Inferior parietal cortex (tissue), 1 donor: ENCODE measurements around the gene ARNT2.

ENCODE experiments used
- DNase-seq: peaks from one replicate; pipeline ENCODE4 v3.0.0-alpha.2; 2016; ENCODE audit errors: extremely low spot score

Gene ARNT2

DNA sequence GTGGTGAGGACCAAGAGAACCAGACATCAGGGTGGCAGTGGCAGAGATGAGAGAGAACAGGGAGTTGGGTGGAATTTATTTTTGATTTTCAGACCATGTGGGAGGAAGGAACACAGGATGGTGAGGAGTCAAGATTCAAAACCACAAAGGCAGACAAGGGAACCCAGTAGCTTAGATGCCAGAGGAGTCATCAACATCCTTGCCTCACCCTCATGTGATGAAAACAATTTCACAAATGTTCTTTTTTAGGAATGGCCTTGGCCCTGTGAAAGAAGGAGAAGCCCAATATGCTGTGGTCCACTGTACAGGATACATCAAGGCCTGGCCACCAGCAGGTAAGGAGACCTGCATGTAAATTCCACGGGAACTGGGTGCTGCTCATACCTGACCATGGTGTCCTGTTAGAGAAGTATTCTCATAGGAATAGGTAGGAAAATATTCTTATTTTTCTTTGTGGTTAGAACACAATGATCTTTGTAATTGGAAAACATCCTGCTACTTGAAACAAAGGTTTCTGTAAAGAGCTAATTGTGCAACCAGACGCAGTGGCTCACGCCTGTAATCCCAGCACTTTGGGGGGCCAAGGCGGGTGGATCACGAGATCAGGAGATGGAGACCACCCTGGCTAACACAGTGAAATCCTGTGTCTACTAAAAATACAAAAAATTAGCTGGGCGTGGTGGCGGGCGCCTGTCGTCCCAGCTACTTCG, 110.0 kb downstream of the ARNT2 start:
- no peak for DNase-seq

DNA sequence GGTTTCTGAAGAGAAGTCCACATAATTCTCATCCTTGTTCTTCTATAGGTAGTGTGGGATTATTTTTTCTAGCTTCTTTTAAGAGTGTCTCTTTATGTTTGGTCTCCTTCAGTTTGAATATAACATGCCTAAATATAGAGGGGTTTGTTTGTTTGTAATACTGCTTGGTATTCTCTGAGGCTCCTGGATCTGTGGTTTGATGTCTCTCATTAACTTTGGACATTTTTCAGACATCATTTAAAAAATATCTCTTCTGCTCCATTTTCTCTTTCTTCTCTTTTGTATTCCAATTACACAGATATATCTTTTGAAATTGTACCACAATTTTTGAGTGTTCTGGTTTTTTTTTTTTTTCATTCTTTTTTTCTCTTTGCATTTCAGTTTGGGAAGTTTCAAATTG, 113.1 kb downstream of the ARNT2 start:
- no peak for DNase-seq

DNA sequence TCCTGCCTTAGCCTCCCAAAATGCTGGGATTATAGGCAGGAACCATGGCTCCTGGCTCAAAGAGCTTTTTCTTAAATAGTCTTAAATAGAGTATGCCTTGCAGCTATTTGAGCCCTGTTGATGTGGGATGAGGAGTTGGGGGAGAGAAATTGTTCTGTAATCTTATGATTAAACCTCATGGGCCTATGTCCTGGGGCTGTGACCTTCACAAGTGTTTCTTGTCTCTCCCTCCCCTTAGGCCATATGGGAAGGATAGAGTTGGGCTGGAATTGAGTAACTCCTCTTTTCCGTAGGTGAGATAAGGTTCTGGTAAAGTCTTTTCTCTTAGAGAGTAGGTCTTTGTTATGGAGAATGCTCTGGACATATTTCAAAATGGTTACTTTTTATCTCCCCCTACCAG, 114.3 kb downstream of the ARNT2 start:
- no peak for DNase-seq

DNA sequence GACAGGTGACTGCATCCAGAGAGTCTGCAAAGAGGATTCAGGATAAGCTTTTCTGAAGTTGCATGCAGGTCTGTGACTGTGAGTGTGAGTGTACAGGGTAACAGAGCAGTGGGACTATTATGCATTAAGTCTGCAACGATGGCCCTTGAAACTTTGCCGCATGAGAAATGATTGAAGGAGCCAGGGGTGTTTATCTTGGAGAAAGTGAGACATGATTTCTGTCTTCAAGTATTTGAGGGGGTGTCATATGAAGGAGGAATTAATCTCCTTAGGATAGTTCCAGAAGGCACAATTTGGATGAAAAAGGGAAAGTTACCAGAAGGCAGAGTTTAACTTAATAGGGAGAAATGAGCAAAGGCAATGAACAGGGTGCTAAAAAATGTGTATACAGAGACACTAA, 119.6 kb downstream of the ARNT2 start:
- DNase-seq = no peak

DNA sequence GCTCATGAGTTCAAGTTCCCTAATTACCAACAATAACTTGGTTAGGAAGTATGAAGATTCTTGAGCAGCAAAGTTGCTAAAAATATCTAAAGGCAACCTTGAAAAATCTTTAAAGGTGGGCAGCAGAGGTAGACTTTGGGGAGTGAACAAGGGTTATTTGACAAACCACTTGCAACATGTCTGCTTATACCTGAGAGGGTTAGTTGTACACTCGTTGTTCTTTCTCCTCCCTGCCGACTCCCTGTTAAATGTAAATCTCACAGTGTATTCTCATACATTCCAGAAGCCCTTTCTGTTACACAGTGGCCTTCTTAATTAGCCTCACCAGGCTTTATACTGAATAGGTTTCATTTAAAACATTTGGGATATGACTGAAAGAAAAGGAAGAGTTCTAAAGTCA, 121.7 kb downstream of the ARNT2 start:
- DNase-seq = no peak

DNA sequence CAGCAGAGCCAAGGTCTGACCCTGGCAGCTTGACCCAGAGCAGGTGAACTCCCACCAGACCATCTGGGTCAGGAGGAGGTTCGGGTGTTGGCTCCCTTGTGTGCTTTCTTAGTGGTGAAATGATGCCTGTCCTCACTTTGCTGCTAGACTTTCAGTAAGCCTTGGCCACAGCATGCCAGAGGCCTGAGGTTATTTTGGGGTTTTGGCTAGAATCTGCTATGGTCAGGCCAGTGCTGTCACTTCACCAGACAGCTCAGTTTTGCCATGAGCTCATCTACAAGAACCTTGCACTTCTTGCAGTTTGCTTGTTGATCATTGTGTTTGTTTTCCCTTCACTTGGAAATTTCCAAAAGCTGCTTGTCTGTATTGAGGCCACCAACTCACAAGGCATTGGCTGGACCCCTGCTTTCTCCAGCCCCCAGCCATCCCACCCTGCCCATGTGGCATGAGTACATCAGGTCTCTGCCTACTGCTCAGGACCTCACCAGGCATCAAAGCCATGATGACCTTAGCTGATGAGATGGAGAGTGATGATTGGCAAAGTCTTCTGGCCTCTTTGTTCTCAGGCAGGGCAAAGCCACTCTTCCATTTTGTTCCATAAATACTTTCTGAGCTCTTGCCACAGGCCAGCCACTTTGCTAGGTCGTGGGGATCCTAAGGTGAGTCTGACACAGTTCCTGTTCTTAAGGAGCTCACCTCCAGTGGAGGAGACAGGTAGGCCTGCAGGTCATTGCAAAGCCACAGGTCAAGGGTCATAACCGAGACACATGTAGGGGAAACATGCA, 122.6 kb downstream of the ARNT2 start:
- no peak for DNase-seq

DNA sequence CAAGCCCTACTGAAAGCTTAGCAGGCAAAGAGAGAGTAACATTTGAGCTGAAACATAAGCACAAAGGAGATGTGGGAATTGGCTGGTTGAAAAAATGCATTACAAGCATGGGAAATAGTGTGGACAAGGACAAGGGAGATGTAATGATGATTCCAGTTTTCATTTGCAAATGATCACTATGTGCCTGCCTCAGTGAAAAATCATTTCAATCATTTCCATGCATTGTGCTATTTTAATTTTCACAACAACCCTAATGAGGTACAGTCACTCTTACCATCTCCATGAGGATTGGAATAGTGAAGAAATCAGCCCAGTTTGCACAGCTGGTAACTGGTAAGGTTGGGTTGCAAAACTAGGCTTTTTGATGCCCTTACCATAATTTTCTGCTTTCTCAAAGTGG, 123.2 kb downstream of the ARNT2 start:
- no peak for DNase-seq

DNA sequence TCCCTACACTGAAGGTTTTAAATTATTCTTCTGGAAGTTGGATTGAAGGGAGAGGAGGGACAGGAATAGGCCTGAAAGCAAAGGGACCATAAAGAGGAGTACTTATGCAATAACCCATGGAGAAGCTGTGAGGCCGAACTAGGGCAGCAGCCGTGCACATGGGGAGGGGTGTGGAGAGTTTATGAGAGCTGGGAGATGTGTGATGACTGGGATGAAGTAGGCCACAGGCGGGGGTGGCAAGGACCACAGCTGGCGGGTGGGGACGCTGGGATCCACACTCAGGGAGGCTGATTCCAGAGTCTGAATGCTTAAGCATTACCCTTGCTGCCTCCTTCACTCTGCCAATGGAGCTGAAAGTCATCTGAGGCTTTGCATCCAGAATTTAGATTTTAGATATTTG, 123.8 kb downstream of the ARNT2 start:
- DNase-seq = no peak

DNA sequence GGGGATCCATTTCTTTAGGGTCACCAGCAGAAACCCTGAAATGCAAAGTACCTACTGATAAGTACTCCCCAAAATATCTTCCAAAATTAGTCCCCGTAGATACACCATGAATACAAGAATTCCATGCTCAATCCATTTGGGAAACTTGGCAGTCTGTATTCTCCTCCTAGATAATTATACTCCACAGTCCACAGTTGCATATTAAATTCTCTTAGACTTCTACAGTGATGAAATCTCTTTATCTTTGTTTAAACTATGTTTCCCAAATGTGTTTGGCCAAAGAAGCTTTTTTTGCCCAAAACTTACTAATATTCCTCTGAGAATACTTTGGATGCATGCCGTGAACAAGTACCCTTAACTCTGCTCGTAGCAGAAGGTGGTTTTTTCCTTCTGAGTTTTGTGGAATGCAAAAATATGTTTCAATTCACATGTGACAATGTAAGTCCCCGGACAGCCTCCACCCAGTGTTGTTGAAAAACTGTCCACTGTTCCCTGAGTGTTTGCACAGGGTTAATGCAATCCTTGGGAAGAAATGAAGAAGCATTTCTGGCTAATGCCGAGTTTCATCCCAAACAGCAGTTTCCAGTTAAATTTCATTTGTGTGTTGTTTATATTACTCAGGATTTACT, 126.7 kb downstream of the ARNT2 start:
- DNase-seq = no peak

DNA sequence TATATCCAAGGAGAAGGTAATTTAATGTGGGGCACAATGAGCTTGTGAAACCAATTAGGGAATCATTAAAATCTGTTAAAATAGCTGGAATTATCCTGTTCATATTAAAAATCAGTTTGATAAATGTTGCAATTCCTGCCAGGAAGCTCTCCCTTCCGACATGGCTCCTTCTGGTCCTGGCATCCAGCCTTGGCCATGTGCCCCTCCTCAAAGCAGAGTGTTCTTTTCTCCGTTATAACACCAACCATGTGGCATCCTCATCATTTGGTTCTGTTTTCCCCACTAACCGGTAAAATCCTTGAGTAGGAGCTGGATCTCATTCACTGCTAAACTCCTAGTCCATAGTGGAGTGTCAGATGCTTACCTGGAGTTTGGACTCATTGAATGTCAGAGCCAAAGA, 127.2 kb downstream of the ARNT2 start:
- peak; percentile 35 for DNase-seq

DNA sequence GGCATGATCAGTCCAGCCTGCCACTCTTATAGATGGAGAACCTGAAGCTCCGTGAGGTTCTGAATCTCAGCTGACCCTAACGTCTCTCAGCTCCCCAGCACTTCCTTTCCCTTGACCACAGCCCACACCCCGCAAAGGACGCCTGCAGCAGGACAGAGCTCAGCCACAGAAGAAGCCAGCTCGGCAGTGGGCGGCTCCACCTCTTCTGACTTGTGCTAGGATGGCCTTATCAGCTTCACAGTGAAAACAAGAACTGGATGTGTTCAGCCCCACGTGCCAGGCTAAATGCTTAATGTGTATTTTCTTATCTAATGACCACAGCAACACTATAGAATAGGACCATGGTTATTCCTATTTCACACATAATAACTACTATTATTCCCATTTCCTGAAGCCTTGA, 127.6 kb downstream of the ARNT2 start:
- no peak for DNase-seq

DNA sequence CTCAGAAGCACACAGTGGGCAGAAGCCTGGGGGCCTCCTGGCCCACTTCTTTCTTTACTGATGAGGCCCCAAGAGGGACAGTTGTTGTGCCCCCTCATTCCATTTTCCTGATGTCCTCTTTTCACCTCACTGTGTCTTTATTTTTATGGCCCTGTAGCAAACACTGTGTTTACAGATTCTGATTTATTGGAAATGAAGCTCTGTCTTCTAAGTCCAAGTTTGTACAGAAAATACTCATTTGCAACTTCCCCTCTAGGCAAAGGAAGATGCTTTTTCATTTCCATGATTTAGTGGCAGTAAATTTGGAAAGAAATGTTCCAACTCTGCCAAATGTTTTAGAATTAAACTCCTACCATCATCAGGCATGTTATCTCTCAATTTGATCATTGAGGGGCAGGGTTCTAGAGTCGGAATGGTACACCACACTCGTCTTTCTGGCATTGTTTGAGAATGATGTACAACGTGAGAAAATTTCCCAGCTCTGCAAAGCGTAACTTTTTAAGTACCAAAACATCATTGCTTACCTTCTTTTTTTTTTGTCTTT, 129.7 kb downstream of the ARNT2 start:
- no peak for DNase-seq

DNA sequence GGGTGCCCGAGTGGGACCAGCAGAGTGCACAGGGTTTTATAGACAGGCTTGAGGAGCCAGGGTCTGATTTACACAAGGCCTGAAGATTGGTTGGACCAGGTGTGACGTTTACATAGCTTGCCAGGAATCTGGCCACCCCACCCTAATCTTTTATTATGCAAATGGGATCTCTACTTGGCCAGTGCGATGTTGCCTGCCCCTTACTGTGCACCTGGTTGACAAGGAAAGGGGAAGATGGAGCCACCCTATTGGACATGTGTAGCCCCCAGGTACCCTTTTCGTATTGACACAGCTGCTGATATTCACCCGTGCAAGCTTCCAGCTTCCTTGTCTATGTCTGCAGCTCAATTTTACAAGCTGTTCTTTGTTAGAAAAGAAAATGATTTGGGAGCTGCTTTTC, 132.0 kb downstream of the ARNT2 start:
- DNase-seq = no peak

DNA sequence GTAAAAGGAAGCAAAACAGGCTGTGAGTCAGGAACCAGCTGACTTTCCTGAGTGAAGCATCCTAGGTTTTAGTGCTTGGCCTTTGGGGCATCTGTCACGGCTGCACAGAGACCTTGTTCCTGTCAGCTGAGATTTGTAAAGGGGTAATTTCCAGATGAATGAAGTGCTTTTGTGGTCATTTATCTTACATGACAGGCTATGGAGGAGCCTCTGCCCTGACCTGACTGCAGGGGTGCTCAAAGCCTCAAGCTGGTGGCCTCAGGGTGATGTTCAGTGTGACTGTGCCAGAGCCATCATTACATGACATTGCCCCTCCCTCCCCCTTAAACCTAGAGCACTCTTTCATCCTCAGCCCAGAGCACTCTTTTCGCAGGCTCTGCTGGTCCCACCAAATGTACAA, 132.5 kb downstream of the ARNT2 start:
- no peak for DNase-seq

DNA sequence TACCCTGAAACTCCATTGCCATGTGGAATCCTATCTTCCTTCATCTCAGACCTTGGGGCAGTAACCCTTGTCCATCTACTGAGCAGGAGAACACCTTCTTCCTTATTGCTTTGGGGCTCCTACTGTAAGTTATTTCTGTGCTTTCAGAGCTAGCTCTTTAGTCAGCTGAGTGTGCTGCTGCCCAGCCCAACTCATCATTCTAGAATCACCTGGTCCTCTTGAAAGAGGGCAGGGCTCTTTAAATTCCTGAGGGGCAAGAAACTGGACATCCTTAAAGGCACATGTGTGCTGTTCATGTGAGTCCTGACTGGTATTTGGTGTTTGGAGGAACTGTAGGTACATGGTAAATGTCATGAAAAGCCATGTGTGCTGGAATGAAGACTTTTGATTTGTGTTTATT, 140.9 kb downstream of the ARNT2 start:
- no peak for DNase-seq

DNA sequence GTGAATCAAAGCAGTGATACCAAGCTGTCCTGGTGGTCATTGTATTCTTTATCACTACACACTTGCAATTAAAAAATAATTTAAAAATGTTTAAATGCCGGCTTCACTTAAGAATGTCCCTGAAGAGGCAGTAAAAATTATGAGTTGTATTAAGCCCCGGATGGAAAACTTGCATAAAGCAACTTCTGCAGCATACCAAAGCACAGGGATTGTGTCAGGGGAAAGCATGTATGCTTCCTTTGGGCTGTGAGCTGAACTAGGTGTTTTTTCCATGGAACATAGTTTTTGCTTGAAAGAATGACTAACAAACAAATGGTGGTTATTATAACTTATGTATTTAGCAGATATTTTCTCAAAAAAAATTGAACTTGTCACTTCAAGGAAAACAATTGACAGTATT, 143.1 kb downstream of the ARNT2 start:
- no peak for DNase-seq

DNA sequence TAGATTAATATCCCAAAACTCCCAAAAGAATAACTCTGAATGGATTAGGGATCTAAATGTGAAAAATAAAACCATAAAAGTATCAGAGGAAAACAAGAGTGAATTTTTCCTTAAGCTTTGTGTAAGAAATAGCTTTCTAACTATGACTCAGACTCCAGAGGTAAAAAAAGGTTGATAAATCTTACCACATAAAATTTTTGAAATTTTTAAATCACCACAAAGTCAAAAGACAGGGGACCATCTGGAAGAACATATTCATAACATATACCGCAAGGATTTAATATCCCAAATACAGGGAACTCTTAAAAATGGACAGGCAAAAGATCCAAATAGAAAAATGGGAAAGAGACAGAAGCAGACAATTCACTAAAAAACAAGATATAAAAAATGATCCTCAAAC, 145.0 kb downstream of the ARNT2 start:
- no peak for DNase-seq

DNA sequence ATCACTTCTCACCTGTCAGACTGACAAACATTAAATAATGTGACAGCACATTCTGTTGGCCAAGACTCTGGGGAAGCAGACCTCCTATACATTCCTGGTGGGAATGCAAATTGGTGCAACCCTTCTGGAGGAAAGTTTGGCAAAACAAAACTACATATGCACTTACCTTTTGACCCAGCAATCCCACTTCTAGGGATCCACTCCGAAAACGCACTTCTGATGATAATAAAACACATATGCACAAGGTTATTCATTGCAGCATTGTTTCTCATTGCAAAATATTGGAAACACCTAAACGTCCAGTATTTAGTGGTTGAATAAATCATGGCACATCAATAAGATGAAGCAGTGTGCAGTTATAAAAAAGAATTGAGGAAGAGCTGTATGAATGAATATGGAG, 145.5 kb downstream of the ARNT2 start:
- DNase-seq = no peak

DNA sequence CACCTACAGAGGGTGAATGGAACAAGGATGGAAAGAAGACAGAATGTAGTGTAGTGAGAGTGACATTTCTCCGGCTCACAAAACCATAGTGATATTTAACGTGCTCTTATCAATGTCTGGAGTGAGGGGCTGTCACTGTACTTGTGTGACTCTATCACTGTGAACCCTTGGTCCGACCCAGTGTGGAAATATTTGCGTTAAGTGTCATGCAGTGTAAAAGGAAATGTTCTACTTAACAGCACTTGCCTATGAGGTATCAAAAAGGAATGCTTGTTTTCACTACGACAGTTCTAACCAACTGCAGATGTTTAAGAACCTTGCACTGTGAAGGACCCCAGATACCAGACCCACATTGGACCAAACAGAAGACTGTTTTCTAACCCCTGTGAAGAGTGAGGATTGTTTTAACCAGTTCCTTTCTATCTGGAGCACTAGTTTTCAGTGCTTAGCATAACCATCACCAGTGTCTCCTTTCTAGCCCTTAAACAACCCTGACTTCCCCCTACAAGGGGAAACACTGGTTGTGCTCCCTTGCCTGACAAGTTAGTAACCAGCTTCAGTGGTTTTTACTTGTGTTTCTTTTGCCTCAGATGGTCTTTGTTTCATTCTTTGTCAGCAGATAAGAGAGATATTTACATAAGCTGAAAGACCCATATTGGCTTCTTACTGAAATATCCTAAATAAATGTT, 146.2 kb downstream of the ARNT2 start:
- DNase-seq = no peak

DNA sequence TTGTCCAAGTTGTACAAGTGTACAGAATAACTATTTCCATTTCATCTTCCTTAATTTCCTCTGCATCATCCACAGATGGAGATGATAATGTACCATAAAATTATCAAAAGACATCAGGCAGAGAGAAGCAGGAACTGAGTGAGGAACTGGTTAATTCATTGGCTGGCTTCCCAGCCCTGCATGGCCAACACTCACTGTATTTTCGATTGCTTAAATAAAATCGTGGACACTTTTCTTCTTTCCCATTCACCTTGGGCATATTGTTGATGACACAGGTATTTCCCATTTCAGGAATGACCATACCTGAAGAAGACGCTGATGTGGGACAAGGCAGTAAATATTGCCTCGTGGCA, 146.7 kb downstream of the ARNT2 start:
- DNase-seq = no peak

DNA sequence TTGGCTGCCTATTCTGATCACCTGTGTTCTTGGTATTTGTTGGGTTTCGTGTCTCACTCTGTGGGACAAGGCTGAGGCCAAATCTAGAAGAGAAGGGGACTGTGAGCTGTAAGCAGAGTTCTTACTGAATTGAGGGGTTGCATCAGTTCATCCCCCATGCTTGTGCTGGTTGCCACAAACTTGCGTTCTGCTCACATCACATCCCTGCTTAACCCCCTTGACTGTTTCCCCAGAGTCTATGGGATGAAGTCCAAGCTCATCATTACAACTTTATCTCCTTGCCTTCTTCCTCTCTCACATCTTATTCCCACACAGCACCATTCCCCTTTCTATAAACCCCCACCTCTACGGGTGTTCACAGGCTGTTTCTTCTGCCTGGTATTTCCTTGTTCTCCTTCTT, 147.2 kb downstream of the ARNT2 start:
- no peak for DNase-seq

DNA sequence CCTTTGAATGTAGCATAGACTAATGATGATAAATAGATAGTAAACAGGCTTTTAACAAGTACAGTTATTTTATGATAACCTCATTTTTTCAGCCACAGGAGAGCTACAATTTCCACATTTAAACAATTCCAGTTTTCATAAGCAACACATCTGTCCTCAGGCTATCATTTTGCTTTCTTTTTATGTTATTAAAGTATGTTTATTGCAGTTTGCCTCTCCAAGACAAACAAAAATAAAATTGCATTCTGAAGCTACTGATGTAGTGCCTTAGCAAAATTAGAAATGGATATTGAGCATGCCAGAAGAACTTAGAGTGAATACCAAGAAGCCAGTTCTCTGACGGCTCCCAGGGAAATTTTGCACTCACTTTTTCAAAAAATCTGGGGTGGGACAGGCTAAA, 150.4 kb downstream of the ARNT2 start:
- no peak for DNase-seq
